NB4 (cell line): ENCODE data around the gene SH3GL1.

Experiments used
- DNase-seq: peaks from one replicate; pipeline ENCODE4 v3.0.0; 2010; ENCODE audit warnings: low read depth
- H3K4me3 ChIP-seq: one replicate; pipeline ENCODE4 v1.5.1; 2011; ENCODE audit warnings: mild to moderate bottlenecking, low read depth, low read length, moderate library complexity
- CTCF ChIP-seq: IDR thresholded peaks from one replicate; pipeline ENCODE4 v1.5.1; 2012; ENCODE audit warnings: low read depth, low read length
- MAX ChIP-seq: IDR thresholded peaks from 2 replicates; pipeline ENCODE4 v1.6.1; 2011; ENCODE audit warnings: low read depth, low read length
- MYC ChIP-seq: IDR thresholded peaks from 2 replicates; pipeline ENCODE4 v1.6.1; 2011; ENCODE audit warnings: low read depth, low read length
- POLR2A ChIP-seq: IDR thresholded peaks from 2 replicates; pipeline ENCODE4 v1.6.1; 2011; ENCODE audit warnings: mild to moderate bottlenecking; ENCODE audit not compliant: insufficient read length; ENCODE audit errors: extremely low read depth

The SH3GL1 gene

GRCh38 chr19:4429771-4430171 is 29.4 kb upstream of the SH3GL1 start:
- no peak for TF ChIP-seq CTCF
- TF ChIP-seq MAX, result no peak
- no peak for TF ChIP-seq MYC
- no peak for TF ChIP-seq POLR2A
- H3K4me3 ChIP-seq, result no peak overlapping the region
- no peak for DNase-seq

- TF ChIP-seq POLR2A (no peak), MYC (no peak), MAX (no peak), CTCF (no peak)
- DNase-seq, result no peak
- H3K4me3 ChIP-seq, result no peak overlapping the region
Measured at GRCh38 chr19:4429256-4429655, 28.9 kb upstream of the SH3GL1 start.

- DNase-seq, result no peak
- no peak for TF ChIP-seq MAX
- no peak for TF ChIP-seq CTCF
- no peak for TF ChIP-seq MYC
- TF ChIP-seq POLR2A, result no peak
Measured at GRCh38 chr19:4428326-4428975, 28.1 kb upstream of the SH3GL1 start.

GRCh38 chr19:4425537-4425936 is 25.2 kb upstream of the SH3GL1 start:
- DNase-seq, result no peak
- TF ChIP-seq CTCF (no peak), POLR2A (no peak), MAX (no peak), MYC (no peak)
- H3K4me3 ChIP-seq, result no peak overlapping the region

More at GRCh38 chr19:4428326-4428975, 28.1 kb upstream of the SH3GL1 start:
- no peak overlapping the region for H3K4me3 ChIP-seq

- no peak overlapping the region for H3K4me3 ChIP-seq
- no peak for DNase-seq
- TF ChIP-seq MYC (no peak), MAX (no peak), CTCF (no peak), POLR2A (no peak)
Measured at GRCh38 chr19:4423416-4424126, 23.2 kb upstream of the SH3GL1 start.
